ENCODE results near the gene GDF3. TPM values are rescaled to one million over a fixed set of nuclear protein-coding genes. Genes with fewer than 3 reads are reported as not detected.
A peak's percentile ranks its signal among the peaks of the same experiment; 100 is the strongest.
"Not testable (repeated sequence)": the region's sequence is repeated elsewhere in the genome, so short reads cannot be mapped to it uniquely, and the experiment has no call there.

The GDF3 gene
- total RNA-seq, 1 donor from 2014 or later, result not detected

DNA sequence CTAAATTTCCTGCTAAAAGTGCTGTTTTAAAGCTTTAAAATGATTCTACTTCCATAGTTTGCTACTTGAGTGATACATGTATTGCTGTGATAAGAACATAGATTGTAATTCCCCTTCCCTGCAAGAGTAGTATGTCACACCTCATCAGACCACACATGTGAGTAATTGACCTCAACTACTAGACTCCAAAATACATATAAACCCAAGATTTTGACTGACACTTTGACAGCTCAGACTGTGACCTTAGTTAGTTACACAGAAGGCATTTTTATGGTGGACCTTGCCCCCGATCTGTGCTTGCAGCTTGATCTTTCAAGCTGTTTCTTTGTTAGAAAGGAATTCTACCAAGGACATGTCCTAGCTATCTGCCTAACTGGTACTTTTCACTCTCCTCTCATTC lies 48.5 kb downstream of the GDF3 start:
- DNase-seq (ENCODE audit: low spot score), result no peak
- Mint-ChIP-seq H3K27me3 (ENCODE audit: insufficient read depth) (peaks cover 5% of the 10 kb centered on the region), H3K4me3 (no peak overlapping the region), H3K27ac (no peak overlapping the region), H3K4me1 (ENCODE audit: low read depth) (no peaks in the 10 kb centered on the region), H3K36me3 (ENCODE audit: low read depth) (no peaks in the 10 kb centered on the region), H3K9me3 (no peaks in the 10 kb centered on the region)
- intact Hi-C loops (cut with micrococcal nuclease), result loop anchor here (10.0 kb wide), 1 partner anchor 348 kb away; no protein-coding TSS in a partner anchor

DNA sequence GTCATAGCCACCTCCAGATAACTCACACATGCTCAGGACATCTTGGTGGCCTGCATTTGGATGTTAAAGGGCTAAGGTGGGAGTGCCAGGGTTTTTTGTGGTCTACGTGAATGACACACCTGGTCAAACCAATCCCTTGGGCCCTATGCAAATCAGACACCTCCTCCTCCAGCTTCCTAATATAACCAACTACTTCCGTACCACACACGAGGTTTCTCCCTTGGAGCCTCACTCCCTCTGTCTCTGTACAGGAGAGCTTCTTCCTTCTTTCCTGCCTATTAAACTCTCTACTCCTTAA lies 49.4 kb downstream of the GDF3 start:
- peaks cover 5% of the 10 kb centered on the region for H3K27me3 Mint-ChIP-seq (ENCODE audit: insufficient read depth)
- H3K4me1 Mint-ChIP-seq (ENCODE audit: low read depth), result peaks cover under 1% of the 10 kb centered on the region
- no peak overlapping the region for H3K27ac Mint-ChIP-seq
- intact Hi-C loops (cut with micrococcal nuclease), result loop anchor here (10.0 kb wide), 1 partner anchor 349 kb away; no protein-coding TSS in a partner anchor
- no peaks in the 10 kb centered on the region for H3K9me3 Mint-ChIP-seq
- DNase-seq (ENCODE audit: low spot score), result no peak
- H3K4me3 Mint-ChIP-seq, result no peak overlapping the region
- no peaks in the 10 kb centered on the region for H3K36me3 Mint-ChIP-seq (ENCODE audit: low read depth)

DNA sequence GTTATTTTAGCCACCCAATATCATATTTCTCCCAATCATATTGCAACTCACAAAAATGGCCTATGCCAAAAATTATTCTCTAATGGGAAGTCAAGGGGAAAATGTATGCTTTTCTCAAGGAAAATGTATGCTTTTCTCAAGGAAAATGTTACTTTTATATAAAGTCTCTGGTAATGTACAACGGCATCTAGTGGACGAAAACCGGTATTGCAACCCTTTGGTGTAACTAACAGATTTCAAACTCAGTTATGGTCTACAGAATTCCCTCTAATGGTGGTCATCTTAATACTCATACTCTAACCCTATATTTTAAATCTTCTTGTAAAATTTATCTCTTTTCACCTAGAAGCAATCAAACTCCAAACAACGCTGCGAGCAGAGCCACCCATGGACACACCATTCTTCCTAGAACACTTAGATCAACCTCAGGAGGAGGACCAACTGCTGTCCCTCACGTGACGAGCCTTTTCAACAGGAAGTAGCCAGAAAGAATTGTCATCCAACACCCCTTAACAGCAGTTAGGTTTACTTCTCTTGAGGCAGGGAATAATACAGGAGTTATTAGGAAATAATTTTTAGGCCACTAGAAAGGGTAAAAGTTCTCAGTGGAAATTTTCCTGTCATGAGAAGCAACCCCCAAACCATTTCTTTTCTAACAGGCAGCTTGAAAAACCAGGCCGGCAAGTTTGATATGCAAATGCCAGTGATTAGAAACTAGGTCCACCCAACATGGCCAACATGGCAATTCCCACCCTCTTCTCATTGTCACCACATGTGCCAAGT lies 50.0 kb downstream of the GDF3 start:
- Mint-ChIP-seq H3K4me1 (ENCODE audit: low read depth) (peaks cover 6% of the 10 kb centered on the region), H3K27ac (no peak overlapping the region), H3K27me3 (ENCODE audit: insufficient read depth) (peaks cover 5% of the 10 kb centered on the region), H3K36me3 (ENCODE audit: low read depth) (no peaks in the 10 kb centered on the region), H3K4me3 (no peak overlapping the region), H3K9me3 (no peaks in the 10 kb centered on the region)
- intact Hi-C loops (cut with micrococcal nuclease), result loop anchor here (10.0 kb wide), 1 partner anchor 349 kb away; no protein-coding TSS in a partner anchor
- DNase-seq (ENCODE audit: low spot score), result no peak

DNA sequence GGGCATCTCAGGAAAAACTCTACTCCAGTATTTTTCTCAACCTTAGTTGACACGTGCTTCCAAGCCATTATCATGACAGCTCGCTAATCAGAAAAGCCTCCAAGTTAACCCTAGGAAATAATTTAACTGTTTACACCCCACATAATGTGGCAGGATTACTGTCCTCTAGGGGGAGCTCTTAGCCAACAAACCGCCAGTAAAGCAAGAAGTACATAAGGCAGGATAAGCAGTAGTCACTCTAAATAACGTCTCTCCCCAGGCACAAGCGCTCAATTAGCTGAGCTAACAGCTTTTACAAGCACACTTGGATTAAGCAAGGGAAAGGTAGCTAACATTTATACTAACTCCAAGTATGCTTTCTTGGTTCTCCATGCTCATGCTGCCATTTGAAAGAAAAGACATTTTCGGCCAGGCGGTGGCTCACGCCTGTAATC lies 52.7 kb downstream of the GDF3 start:
- Mint-ChIP-seq H3K27me3 (ENCODE audit: insufficient read depth) (peaks cover 8% of the 10 kb centered on the region), H3K4me3 (no peak overlapping the region), H3K36me3 (ENCODE audit: low read depth) (no peaks in the 10 kb centered on the region), H3K9me3 (no peaks in the 10 kb centered on the region), H3K27ac (no peak overlapping the region), H3K4me1 (ENCODE audit: low read depth) (peaks cover 24% of the 10 kb centered on the region)
- intact Hi-C loops (cut with micrococcal nuclease), result loop anchor here (2.0 to 10.0 kb wide), 2 partner anchors 164 to 352 kb away; no protein-coding TSS in a partner anchor
- DNase-seq (ENCODE audit: low spot score), result peak; percentile 15

DNA sequence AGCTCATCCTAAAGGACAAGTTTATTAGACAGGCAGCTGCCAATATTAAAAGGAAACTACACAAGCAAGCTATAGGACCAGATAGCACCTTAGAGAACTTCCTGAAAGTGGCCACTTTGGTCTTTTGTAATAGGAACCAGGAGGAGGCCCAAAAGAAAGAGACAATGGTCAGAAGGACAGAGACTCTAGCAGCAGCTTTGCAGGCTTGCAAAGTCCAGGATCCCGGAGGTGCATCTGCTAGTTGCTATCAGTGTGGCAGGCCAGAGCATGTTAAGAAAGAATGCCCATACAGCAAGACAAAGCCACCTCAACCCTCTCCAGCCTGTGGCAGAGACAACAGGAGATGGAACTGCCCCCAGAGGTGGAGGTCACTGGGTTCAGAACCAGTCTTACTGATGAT lies 53.3 kb downstream of the GDF3 start:
- intact Hi-C loops (cut with micrococcal nuclease), result loop anchor here (2.0 to 10.0 kb wide), 2 partner anchors 165 to 353 kb away; no protein-coding TSS in a partner anchor
- no peak for DNase-seq (ENCODE audit: low spot score)
- Mint-ChIP-seq H3K27ac (no peak overlapping the region), H3K27me3 (ENCODE audit: insufficient read depth) (peaks cover 8% of the 10 kb centered on the region), H3K9me3 (no peaks in the 10 kb centered on the region), H3K36me3 (ENCODE audit: low read depth) (no peaks in the 10 kb centered on the region), H3K4me3 (no peak overlapping the region), H3K4me1 (ENCODE audit: low read depth) (peaks cover 24% of the 10 kb centered on the region)

DNA sequence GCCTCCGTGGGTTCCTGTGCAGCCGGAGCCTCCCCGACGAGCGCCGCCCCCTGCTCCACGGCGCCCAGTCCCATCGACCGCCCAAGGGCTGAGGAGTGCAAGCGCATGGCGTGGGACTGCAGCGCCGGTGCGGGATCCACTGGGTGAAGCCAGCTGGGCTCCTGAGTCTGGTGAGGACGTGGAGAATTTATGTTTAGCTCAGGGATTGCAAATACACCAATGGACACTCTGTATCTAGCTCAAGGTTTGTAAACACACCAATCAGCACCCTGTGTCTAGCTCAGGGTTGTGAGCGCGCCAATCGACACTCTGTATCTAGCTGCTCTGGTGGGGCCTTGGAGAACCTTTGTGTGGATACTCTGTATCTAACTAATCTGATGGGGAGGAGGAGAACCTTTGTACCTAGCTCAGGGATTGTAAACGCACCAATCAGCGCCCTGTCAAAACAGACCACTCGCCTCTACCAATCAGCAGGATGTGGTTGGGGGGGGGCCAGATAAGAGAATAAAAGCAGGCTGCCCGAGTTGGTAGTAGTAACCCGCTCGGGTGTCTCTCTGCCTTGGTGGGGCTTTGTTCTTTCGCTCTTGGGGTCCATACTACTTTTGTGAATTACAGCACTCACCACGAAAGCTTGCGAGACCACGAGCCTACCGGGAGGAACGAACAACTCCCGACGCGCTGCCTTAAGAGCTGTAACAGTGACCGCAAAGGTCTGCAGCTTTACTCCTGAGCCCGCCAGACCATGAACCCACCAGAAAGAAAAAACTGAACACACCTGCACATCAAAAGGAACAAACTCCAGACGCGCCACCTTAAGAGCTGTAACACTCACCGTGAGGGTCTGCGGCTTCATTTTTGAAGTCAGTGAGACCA lies 55.2 kb downstream of the GDF3 start:
- peaks cover 24% of the 10 kb centered on the region for H3K4me1 Mint-ChIP-seq (ENCODE audit: low read depth)
- intact Hi-C loops (cut with micrococcal nuclease), result loop anchor here (10.0 kb wide), 1 partner anchor 354 kb away; no protein-coding TSS in a partner anchor

More for the DNA sequence above, 55.2 kb downstream of the GDF3 start:
- H3K9me3 Mint-ChIP-seq; H3K36me3 Mint-ChIP-seq (ENCODE audit: low read depth); H3K27me3 Mint-ChIP-seq (ENCODE audit: insufficient read depth): not testable (repeated sequence)
- peak overlapping the region; percentile 62 for H3K27ac Mint-ChIP-seq
- DNase-seq (ENCODE audit: low spot score), result peak; percentile 34
- peak overlapping the region; percentile 72 for H3K4me3 Mint-ChIP-seq

Other genes with a start within 250 kb of the GDF3 start
- not detected in 2 replicates for gene CD163, start 192.0 kb downstream of the GDF3 start, total RNA-seq
- gene APOBEC1, start 29.9 kb downstream of the GDF3 start, total RNA-seq, result not detected in 2 replicates
- not detected in 2 replicates for gene DPPA3, start 15.7 kb upstream of the GDF3 start, total RNA-seq
- not detected in 2 replicates for gene CLEC4C, start 51.6 kb upstream of the GDF3 start, total RNA-seq
- not detected in 2 replicates for gene NANOGNB, start 69.4 kb upstream of the GDF3 start, total RNA-seq
- gene NANOG, start 93.6 kb upstream of the GDF3 start, total RNA-seq, result not detected in 2 replicates
- 0.10 TPM in 1 of 2 replicates, not detected in the other for gene SLC2A14, start 177.1 kb upstream of the GDF3 start, total RNA-seq
- gene SLC2A3, start 240.4 kb upstream of the GDF3 start, total RNA-seq, result 226 and 234 TPM in 2 replicates